DND-41 (cell line): ENCODE results near the gene ACSL5.

Experiments used
- ATAC-seq: fragments of 200-7000 bp; cut with Tn5 transposase; 3 replicates; pipeline ENCODE4 v1.9.1; 2021; ENCODE audit warnings: low read depth; ENCODE audit not compliant: insufficient read depth
- DNase-seq: peaks from one replicate; pipeline ENCODE4 v3.0.0-alpha.2; 2020
- H2AFZ ChIP-seq: 2 replicates; pipeline ENCODE4 v1.6.0; 2012; ENCODE audit warnings: low read depth, low read length
- H3K27ac ChIP-seq: 2 replicates; pipeline ENCODE4 v1.5.1; 2012; ENCODE audit warnings: low read length, inconsistent platforms
- H3K27me3 ChIP-seq: fragments of 200-600 bp; sonication (generic); 2 replicates; pipeline ENCODE4 v1.6.0; 2012; ENCODE audit warnings: low read length, mild to moderate bottlenecking, inconsistent platforms; ENCODE audit not compliant: insufficient read depth, poor library complexity
- H3K36me3 ChIP-seq: 2 replicates; pipeline ENCODE4 v1.5.1; 2012; ENCODE audit warnings: low read length, inconsistent platforms; ENCODE audit not compliant: insufficient read depth
- H3K4me1 ChIP-seq: 2 replicates; pipeline ENCODE4 v1.5.1; 2012; ENCODE audit warnings: mild to moderate bottlenecking, low read length; ENCODE audit not compliant: insufficient read depth
- H3K4me2 ChIP-seq: 2 replicates; pipeline ENCODE4 v1.6.0; 2012; ENCODE audit warnings: mild to moderate bottlenecking, moderate library complexity, low read length, inconsistent platforms; ENCODE audit not compliant: insufficient read depth
- H3K4me3 ChIP-seq, 2 experiments: fragments of 200-600 bp in 1 of 2; shearing (Covaris generic) in 1 of 2; 2 replicates each; pipeline ENCODE4 v1.5.1; 2012 to 2016; ENCODE audit warnings: inconsistent platforms in 2 of 2, low read length in 2 of 2, mild to moderate bottlenecking in 2 of 2, low read depth in 1 of 2, moderate library complexity in 1 of 2
- H3K79me2 ChIP-seq: 2 replicates; pipeline ENCODE4 v1.6.0; 2012; ENCODE audit warnings: low read length, inconsistent platforms; ENCODE audit not compliant: insufficient read depth
- H3K9ac ChIP-seq: 2 replicates; pipeline ENCODE4 v1.6.0; 2012; ENCODE audit warnings: low read depth, mild to moderate bottlenecking, inconsistent platforms, low read length, moderate library complexity
- H3K9me3 ChIP-seq: 2 replicates; pipeline ENCODE4 v1.5.1; 2012; ENCODE audit warnings: low read length, moderate library complexity, mild to moderate bottlenecking, inconsistent platforms; ENCODE audit not compliant: insufficient read depth, severe bottlenecking
- H4K20me1 ChIP-seq: 2 replicates; pipeline ENCODE4 v1.6.0; 2012; ENCODE audit warnings: low read length; ENCODE audit not compliant: insufficient read depth
- CTCF ChIP-seq: IDR thresholded peaks from 2 replicates; pipeline ENCODE4 v1.5.1; 2012; ENCODE audit warnings: borderline replicate concordance, low read length, moderate library complexity, mild to moderate bottlenecking; ENCODE audit not compliant: poor library complexity, severe bottlenecking; ENCODE audit errors: extremely low read depth
- EZH2 ChIP-seq: IDR thresholded peaks from 3 replicates; pipeline ENCODE4 v1.6.1; 2012; ENCODE audit warnings: borderline replicate concordance, low read depth, mild to moderate bottlenecking, moderate library complexity, low read length, inconsistent platforms; ENCODE audit not compliant: severe bottlenecking

ACSL5 gene

DNA sequence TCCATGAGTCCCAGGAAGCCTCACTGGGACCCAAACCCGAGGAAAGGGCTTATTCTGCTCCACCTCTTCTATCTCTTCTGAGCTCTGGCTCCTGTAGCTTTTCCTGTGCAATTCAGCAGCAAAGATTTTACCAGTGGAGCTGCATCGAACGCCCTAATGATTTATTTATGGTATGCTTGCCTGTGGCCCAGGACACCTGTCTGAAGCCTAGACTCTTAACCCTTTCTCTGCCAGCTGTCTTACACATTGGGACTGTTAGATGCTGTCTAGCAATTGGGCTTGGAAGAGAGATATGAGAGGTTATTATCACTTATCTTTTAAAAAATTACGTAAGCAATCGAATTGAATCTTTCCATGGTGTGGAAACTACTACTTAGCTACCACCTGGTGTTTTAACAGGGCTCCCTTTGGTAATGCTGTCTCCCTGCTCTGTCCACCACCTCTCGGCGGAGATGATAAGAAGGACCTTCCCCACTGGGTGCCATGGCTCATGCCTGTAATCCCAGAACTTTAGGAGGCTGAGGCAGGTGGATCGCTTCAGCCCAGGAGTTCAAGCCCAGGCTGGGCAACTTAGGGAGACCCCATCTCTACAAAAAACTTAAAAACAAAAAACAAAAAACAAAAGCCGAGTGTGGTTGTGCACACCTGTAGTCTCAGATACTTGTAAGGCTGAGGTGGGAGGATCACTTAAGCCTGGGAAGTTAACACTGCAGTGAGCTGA lies 8.8 kb downstream of the ACSL5 start:
- ATAC-seq (no peak), DNase-seq (no peak)
- Histone ChIP-seq H4K20me1 (no peaks in the 10 kb centered on the region), H3K9ac (no peak overlapping the region), H3K4me1 (peaks cover 4% of the 10 kb centered on the region), H3K27ac (no peak overlapping the region), H3K27me3 (no peaks in the 10 kb centered on the region), H3K4me2 (no peak overlapping the region), H3K9me3 (no peaks in the 10 kb centered on the region), H2AFZ (no peak overlapping the region), H3K36me3 (peaks cover 12% of the 10 kb centered on the region), H3K79me2 (peaks cover 5% of the 10 kb centered on the region; the same call in 1 of the 2 replicates), H3K4me3 (no peak overlapping the region)
- TF ChIP-seq CTCF: no peak
- no peak for TF ChIP-seq EZH2

GRCh38 chr10:112383325-112383724 lies 9.4 kb downstream of the ACSL5 start:
- DNase-seq (no peak), ATAC-seq (no peak)
- Histone ChIP-seq H3K9me3 (no peaks in the 10 kb centered on the region), H2AFZ (no peak overlapping the region), H4K20me1 (no peaks in the 10 kb centered on the region), H3K79me2 (peaks cover 2% of the 10 kb centered on the region; the same call in 1 of the 2 replicates), H3K27ac (no peak overlapping the region), H3K27me3 (no peaks in the 10 kb centered on the region), H3K9ac (no peak overlapping the region), H3K36me3 (peaks cover 12% of the 10 kb centered on the region), H3K4me1 (no peaks in the 10 kb centered on the region), H3K4me2 (no peak overlapping the region), H3K4me3 (no peak overlapping the region)
- TF ChIP-seq CTCF (no peak), EZH2 (no peak)

- DNase-seq (no peak), ATAC-seq (no peak)
- Histone ChIP-seq H3K27ac (no peak overlapping the region), H3K27me3 (no peaks in the 10 kb centered on the region), H2AFZ (no peak overlapping the region), H3K79me2 (no peaks in the 10 kb centered on the region; the same call in 1 of the 2 replicates), H4K20me1 (0 out of 2 replicates have a peak, but pooled peaks cover 2% of the 10 kb centered on the region), H3K4me2 (no peak overlapping the region), H3K9me3 (no peaks in the 10 kb centered on the region), H3K36me3 (peaks cover 12% of the 10 kb centered on the region), H3K4me3 (no peak overlapping the region), H3K4me1 (peaks cover 2% of the 10 kb centered on the region), H3K9ac (no peak overlapping the region)
- TF ChIP-seq CTCF (no peak), EZH2 (no peak)
Measured at GRCh38 chr10:112384141-112384540, 10.2 kb downstream of the ACSL5 start.
